IPS-NIHi11 (cell line): Measurements from ENCODE around the gene ZBTB39.
"Not testable (repeated sequence)": the region's sequence is repeated elsewhere in the genome, so short reads cannot be mapped to it uniquely, and the experiment has no call there.

Experiments used
- DNase-seq: peaks from one replicate; pipeline ENCODE4 v3.0.0; 2012; ENCODE audit warnings: mixed read lengths, low spot score

Gene ZBTB39, protein sequence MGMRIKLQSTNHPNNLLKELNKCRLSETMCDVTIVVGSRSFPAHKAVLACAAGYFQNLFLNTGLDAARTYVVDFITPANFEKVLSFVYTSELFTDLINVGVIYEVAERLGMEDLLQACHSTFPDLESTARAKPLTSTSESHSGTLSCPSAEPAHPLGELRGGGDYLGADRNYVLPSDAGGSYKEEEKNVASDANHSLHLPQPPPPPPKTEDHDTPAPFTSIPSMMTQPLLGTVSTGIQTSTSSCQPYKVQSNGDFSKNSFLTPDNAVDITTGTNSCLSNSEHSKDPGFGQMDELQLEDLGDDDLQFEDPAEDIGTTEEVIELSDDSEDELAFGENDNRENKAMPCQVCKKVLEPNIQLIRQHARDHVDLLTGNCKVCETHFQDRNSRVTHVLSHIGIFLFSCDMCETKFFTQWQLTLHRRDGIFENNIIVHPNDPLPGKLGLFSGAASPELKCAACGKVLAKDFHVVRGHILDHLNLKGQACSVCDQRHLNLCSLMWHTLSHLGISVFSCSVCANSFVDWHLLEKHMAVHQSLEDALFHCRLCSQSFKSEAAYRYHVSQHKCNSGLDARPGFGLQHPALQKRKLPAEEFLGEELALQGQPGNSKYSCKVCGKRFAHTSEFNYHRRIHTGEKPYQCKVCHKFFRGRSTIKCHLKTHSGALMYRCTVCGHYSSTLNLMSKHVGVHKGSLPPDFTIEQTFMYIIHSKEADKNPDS

DNA sequence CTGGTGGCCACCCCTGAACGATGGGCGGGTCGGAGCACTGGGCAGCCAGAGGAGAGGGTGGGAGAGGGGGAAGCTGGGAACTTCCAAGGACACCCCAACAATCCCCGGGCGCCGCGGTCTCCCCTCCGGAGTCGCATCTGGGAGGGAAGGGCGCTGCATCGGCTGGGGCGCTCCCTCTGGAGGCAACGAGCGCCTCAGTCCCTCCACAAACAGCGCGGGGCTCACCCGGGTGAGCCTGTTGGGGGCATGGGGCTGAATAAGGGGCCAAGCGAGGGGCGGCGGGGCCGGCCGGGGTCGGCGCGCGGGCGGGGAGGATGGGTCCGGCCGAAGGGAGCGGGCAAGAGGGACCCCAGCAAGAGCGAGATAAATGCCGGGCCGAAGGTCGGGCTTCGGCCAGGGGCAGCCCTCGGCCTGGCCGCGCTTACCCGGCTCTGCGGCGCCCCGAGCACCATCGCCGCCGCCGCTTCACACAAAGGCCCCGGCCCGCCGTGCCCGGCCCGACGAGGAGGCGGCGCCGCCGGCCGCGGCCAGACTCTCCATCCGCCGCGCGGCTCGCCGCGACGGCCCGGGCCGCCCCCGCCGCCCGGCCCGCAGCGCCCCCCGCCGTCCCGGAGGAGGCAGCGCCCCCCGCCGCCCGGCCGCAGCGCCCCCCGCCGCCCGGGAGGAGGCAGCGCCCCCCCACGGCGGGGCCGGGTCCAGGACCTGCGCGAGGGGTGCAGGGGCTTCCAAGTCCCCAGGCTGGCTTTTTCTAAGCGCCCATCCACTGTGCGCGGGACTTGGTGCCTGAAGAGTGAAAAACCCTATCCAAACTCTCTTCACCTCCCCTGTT lies at the start of gene ZBTB39:
Gene ZBTB39, minus strand, starts transcription at position 567 of the 829 bp plus-strand sequence. CDS start 1,629 bp downstream, outside the sequence.
- DNase-seq: peak; percentile 98

DNA sequence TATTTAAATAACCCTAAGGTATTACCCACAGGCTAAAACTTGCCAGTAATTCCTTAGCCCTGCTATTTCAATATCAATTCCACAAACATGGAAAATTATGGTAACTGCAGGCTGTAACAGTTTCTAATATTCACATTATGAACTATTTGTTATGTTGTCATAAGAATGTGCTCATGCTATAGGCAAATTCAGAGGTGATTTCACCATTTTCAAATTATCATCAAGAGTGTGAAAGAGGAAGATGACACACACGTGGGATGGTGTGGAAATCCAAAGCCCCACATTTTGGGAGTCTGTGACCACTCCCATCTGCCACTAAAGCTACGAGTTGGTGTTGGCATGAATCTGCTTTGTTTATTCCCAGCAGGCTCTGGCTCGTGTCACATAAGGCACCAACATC lies 49.5 kb upstream of the ZBTB39 start:
- no peak for DNase-seq

DNA sequence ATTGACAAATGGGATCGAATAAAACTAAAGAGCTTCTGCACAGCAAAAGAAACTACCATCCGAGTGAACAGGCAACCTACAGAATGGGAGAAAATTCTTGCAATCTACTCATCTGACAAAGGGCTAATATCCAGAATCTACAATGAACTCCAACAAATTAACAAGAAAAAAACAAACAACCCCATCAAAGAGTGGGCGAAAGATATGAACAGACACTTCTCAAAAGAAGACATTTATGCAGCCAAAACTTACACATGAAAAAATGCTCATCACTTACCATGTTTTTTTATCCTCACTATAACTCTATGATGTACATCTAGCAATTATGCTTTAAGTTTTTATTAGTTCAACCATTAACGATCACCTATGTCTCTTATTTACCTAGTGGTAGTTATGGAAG lies 47.6 kb upstream of the ZBTB39 start:
- DNase-seq: not testable (repeated sequence)

DNA sequence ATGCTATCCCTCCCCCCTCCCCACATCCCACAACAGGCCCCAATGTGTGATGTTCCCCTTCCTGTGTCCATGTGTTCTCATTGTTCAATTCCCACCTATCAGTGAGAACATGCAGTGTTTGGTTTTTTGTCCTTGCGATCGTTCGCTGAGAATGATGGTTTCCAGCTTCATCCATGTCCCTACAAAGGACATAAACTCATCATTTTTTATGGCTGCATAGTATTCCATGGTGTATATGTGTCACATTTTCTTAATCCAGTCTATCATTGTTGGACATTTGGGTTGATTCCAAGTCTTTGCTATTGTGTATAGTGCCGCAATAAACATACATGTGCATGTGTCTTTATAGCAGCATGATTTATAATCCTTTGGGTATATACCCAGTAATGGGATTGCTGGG lies 46.8 kb upstream of the ZBTB39 start:
- DNase-seq: not testable (repeated sequence)

DNA sequence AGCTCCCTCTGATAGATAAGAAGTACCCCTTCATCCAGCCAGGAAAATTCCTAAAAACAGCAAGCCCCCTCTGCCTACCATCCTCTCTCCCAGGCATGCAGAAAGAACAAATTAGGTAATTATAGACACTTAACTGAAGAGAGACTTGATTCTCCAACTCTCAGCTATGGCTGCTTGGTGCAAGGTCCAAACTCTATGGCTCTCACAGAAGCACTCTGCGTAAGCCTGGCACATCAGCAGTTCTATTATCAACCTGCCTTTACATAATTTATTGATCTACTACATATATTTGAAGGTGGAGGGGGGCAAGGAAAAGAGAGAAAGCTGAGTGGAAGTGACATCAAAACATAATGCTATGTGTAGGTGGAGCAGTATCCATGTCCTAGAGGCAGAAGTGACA lies 44.7 kb upstream of the ZBTB39 start:
- DNase-seq: no peak

DNA sequence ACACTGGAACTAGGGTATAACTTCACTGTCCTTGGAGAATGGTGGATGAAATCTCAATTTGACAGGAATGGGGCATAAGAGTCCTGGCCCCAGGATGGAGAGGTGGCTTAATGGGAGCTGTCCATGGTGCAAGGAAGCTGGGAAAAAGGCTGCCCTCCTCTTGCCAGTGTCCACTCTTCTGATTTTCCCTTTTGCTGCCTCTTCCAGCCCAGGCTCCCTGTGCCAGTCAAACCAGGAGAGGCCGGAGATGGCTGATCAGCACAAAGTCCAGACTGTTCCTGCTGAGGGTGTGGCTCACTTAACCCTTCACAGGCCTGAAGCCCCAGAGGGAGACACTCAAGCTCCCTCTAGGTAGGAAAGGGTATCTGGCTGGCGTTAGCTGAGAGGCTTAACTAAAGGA lies 43.5 kb upstream of the ZBTB39 start, which contains the start of gene MYO1A:
Gene MYO1A, minus strand, starts transcription at position 240 of the 400 bp plus-strand sequence. CDS start 1,806 bp downstream, outside the sequence.
- peak; percentile 79 for DNase-seq

DNA sequence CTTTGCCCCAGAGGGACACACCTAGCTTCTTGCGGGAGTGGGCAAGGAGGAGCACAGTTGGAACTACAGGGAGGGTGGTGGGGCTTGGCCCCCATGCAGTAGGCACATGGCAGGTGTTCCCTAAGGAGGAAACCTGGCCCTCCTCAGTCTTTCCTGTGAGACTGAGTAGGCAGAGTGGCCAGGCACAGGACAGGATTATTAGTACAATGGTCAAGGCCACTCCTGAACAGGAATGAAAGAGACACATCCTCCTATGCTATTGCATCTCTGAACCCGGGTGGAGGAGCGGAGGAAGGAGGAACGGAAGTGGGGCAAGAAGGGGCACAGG lies 42.7 kb upstream of the ZBTB39 start:
- DNase-seq: no peak

DNA sequence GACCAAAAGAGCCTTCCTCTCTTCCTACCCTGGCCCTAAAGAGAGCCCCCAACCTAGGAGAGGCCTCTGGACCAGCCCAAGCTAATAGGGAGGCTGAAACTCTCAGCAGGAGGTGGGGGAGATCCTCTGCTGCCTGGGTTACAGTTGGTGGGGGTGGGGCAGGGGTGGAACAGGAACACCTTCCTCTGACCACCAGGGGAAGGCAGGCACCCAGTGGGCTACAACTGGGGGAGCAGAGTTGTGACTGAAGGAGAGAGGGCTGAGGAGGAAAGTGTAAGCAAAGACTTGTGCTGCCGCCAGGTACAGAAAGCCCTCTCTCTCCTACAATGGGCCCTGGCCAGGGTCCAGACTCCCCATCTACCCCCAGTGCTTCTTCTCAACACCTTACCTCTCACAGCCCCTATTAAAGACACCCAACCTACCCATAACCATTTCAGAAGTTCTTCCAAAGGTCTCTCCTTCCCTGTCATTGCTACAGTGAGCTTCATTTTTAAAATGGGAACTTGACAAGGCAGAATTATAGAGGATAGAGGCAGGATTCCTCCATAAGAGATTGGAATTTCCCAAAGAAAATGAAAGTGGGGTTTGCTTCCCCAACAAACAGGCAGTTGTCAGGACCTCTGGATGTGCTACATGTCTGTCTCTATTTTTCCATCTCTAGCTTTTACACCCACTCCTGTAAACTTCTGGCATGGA lies 42.2 kb upstream of the ZBTB39 start:
- no peak for DNase-seq

DNA sequence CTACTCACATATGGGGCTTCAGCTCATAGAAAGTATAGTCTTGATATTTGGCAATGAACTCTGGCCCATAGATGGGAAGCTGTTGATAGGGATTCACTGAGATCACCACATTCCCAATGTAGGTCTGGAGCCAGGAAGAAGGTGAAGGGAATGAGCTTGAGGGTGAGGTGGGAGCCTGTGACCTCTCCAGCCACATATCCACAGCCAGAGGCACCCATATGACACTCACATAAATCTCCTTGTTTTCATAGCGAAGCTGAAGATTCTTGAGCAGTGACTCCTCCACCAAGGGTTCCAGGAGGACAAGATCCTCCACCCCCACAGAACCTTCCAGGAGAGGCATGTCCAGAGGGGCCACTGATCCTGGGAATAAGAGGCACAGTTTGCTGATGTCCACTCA lies 41.6 kb upstream of the ZBTB39 start:
- no peak for DNase-seq

DNA sequence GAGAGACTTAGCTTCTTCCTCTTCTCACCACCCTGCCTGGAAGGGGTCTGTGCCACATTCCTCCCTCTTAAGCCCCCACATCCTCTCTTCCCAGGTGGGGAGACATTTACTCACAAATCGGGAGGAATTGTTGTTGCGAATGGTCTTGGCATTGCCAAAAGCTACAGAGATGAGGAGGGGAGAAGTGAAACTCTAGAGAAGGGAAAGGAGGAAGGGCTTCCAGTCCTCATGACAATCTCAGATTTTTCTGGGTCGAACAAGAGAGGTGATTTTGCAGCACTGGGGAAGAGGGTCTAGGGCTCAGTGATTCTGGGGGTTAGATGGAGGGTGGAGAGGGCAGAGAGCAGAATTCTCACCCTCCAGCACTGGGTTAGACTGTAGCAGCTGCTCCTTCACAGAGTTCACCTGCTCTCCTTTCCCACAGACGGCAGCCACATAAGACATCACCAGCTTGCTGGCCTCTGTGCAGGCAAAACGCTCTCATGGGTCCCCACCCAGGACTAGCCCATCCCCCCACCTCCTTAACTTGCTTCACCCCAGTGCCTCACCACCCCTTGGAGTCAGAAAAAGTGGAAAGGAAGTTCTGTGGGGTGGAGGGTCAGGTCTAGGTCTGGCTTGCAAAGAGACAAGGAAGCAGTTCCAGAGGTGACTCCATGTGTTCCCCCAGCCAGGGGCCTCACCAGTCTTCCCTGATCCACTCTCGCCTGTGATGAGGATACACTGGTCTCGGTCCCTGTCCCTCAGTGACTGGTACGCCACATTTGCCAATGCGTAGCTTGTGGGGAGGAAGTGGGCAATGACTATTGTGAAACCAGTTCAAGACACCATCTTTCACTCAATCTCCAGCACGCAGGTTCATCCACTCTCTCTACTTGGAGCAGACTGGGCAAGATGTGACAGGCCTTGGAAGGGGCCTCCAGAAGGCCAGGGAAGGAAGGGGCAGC lies 40.9 kb upstream of the ZBTB39 start:
- no peak for DNase-seq

DNA sequence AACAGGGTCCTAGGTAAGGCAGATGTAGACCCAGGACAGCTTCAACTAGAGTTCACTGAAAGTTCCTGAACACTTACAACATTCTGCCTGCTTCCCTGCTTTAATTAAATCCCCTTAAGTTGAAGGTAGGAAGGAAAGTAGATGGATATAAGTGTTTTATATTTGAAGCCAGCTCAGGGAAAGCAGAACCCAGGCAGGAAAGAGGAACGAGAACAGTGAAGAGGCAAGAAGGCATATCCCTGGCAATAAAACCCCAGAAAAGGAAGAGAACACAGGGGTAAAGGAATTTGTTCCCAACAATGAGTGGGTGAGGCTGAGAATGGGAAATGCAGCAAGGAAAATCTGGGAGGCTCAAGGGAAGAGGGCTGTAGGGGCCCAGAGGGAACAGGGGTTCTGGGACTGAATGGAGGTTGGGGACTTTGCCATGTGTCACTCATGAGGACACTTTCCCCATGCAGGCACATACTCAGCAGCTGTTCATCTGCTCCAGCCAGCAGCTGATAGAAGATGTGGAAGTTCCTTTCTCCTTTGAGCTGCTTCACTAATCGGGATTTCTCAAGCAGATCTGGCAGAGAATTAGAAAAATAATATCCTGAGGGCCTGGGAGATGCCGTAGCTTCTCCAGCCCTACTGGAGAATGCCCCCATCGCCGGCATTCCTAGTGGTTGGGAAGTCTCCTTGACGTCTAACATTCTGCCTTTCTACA lies 39.9 kb upstream of the ZBTB39 start:
- DNase-seq: no peak

DNA sequence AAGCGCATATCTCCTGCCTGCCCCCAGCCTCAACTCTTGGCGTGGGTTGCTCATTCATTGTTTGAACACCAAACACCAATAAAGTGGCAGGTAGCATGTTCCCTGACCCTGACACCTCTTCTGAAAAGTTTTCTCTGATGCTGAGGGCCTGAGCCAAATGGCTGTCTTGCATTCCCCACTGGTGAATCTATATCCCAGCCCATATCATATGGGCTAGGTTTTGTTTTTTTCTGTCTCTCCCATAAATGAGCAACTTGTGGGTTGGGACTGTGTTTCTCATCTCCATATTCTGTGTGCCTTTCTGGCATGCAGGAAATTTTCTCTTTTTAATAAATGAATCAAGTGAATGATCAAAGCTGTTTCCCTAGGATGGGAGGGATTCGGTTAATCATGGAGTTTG lies 38.5 kb upstream of the ZBTB39 start:
- DNase-seq: no peak

DNA sequence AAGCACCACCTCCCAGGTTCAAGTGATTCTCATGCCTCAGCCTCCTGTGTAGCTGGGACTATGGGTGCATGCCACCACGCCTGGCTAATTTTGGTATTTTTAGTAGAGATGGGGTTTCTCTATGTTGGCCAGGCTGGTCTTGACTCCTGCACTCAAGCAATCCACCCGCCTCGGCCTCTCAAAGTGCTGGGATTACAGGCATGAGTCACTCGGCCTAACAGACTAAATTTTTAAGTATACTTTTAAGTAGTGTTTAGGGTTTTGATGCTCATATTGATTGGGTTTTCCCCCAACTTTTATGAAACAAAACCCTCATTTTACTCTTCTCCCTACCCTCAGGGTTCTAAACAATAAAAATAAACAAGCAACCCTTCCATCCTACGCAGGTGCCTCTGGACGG lies 38.1 kb upstream of the ZBTB39 start:
- no peak for DNase-seq

DNA sequence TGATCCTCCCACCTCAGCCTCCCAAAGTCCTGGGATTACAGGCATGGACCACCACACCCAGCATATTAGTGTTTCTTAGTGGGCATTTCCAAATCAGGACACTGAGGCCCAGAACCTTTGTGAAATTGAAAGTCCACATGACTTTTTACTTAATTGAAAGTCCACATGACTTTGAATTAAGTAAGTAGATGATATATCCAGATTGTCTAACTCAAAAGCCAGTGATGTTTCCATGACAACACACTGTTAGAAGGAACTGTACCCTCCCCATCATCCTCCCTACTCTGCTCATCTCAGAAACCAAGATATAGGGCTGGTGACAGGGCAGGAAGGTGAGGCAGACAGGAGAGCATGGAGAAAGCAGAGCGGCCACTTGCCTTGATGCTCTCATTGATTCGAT lies 36.3 kb upstream of the ZBTB39 start:
- DNase-seq: no peak

DNA sequence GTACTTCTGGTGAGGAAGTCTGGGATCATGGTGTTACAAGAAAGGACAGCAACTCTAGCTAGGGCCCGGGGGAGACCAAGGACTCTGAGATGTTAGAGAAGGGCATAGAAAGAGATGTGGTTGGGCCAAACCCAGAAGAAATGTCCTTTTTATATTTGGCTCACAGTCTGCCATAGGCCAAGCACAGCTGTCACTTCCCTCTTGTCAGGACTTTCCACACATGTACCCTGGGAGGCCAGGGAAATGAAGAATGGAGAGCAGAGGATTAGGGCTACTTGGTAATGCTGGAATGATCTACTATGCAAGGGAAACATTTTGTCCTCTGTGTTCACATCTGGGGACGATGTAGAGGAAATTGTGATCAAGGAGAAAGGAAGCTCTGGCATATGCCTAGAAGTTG lies 34.4 kb upstream of the ZBTB39 start:
- no peak for DNase-seq

DNA sequence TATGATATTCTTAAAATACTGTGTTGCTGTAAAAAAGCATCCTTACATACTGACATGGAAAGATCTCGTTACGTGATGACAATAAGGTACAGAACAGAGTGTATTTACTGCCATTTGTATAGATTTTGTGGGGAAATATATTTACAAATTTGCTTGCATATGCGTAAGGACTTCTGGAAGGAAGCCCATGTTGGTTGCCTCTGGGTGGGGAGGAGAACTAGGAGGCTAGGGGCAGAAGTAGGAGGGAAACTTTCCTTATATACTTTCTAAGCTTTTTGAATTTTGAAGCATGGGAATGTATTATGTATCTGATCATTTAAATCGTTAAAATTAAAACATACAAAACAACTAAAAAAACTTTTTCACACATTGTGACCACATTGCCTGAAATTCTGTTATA lies 33.9 kb upstream of the ZBTB39 start:
- no peak for DNase-seq

DNA sequence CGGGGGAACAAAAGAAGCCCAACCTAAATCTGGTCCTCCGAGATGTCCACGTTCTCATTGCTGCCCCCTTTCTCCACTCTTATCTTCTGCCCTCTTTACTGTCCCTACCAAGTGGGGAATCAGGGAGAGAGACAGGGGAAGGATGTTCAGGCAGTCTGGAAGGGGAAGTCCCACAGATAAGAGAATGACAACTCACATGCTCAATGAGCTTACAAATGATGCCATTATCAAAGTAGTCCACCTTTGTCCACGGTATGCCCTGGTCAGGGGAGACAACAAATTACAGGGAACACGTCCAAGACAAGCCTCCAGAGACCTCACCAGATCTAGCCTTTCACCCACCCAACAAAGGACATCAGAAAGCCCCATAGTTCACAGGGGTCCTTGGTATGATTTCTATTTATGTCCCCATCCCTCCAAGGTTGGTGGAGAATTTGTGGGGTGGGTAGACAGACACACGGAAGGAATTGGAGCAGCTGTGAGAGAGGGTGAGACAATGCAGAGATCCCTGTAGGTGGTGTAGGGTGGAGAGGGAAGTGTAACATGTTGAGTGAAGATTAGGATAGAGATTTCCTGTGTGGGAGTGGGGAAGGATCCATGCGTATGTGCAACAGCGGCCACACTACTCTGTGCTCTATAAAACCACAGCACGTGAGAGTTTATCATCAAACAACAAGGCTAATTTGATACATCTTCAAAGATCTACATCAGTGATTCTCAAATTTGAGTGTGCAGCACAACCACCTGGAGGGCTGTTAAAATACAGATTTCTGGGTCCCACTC lies 32.9 kb upstream of the ZBTB39 start:
- DNase-seq: no peak

DNA sequence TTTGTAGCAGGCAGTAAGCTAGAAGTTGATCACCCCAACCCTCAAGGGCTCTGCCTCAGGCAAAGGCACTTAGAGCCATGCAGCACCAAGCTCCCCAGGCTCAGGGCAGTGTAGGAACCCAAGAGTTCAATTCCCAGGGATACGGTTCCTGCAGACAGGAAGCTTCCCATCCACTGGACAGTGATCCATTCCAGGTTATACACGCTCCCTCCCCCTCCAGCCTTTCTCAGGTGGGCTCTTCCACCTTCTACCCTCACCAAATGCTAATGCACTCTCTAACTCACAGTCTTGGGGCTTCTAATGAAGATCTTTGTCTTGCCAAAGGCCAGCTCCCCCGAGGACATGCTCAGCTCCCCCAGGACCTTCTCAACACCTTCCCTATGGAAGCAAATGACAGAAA lies 30.9 kb upstream of the ZBTB39 start:
- no peak for DNase-seq

DNA sequence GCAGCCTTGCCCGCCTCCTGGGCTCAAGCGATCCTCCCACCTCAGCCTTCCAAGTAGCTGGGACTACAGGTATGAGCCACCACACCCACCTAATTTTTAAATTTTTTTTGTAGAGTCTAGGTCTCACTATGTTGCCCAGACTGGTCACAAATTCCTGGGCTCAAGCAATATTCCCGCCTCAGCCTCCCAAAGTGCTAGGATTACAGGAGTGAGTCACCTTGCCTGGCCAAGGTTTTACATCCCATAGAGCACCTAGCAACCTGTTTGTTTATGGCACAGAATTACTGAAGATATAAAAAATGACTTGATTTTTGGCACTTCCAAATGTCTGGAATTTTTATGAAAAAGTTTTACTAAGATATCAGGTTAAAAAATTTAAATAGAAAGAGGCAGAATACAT lies 27.1 kb upstream of the ZBTB39 start:
- DNase-seq: no peak
